ENCODE results near the gene DLK2. TPM values are rescaled to one million over a fixed set of nuclear protein-coding genes. Genes with fewer than 3 reads are reported as not detected.
"Not testable (repeated sequence)": the region's sequence is repeated elsewhere in the genome, so short reads cannot be mapped to it uniquely, and the experiment has no call there.

The DLK2 gene
- total RNA-seq, 4 donors from 2014 or later: 0.20 TPM; not detected in 3

DNA sequence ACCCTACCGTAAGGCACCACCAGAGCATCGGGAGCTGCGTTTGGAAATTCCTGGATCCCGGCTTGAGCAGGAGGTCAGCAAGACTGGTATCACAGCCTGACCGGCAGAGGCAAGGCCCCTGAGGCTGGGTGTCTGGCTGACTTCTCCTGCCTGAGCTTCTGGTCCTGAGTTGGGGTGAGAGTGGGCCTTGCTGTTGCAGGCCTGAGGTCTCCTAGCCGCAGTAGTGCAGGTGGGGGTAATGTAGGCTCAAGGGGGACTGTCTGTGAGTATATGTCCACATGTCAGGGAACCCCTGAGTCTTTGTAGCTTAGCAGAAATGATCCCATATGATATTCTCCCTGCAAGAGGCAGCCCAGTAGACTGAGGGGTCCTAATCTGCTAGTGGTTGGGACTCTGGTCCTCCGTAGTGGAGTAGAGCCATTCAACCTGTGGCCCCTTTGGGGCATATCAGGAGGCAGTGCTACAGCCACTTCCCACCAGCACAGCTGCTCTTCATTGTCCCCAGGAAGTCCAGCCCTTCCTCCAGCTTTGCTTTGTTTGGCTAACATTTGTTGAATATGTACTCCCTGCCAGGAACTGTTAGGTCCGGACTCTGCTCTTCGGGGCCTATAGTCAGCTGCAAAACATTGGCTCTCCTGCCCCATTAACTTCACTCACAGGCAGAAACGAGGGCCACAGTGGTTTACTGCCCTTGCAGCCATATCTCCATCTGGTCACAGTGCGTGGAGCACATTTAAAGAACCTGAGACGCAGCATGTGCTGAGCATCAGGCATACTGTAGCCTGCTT, 43.9 kb upstream of the DLK2 start:
- Histone ChIP-seq H3K4me3 (no peak overlapping the region), H3K27me3 (no peaks in the 10 kb centered on the region), H3K27ac (peak overlapping the region in 3 of 4 donors; percentile 3 to 27 (median 12)), H3K36me3 (peaks cover 0 to 62% of the 10 kb centered on the region in 2 donors), H3K4me1 (peaks cover 14 to 31% of the 10 kb centered on the region in 2 donors), H3K9me3 (no peaks in the 10 kb centered on the region)
- intact Hi-C loops (cut with DNase I; ENCODE audit: low total_unique reads) (no loop called here), in situ Hi-C loops (cut with MboI; ENCODE audit: low sequenced_read_pairs in 4 of 4) (no loop called here)
- peak in 1 of 2 donors; percentile 28 for ATAC-seq
- no peak for DNase-seq
- no peak for TF ChIP-seq POLR2A (IDR thresholded peaks at IDR 0.05)
- TF ChIP-seq, protein P1, sequence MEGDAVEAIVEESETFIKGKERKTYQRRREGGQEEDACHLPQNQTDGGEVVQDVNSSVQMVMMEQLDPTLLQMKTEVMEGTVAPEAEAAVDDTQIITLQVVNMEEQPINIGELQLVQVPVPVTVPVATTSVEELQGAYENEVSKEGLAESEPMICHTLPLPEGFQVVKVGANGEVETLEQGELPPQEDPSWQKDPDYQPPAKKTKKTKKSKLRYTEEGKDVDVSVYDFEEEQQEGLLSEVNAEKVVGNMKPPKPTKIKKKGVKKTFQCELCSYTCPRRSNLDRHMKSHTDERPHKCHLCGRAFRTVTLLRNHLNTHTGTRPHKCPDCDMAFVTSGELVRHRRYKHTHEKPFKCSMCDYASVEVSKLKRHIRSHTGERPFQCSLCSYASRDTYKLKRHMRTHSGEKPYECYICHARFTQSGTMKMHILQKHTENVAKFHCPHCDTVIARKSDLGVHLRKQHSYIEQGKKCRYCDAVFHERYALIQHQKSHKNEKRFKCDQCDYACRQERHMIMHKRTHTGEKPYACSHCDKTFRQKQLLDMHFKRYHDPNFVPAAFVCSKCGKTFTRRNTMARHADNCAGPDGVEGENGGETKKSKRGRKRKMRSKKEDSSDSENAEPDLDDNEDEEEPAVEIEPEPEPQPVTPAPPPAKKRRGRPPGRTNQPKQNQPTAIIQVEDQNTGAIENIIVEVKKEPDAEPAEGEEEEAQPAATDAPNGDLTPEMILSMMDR (IDR thresholded peaks at IDR 0.05 in 4 of 5, conservative IDR thresholded peaks at IDR 0.05 in 1 of 5): no peak

DNA sequence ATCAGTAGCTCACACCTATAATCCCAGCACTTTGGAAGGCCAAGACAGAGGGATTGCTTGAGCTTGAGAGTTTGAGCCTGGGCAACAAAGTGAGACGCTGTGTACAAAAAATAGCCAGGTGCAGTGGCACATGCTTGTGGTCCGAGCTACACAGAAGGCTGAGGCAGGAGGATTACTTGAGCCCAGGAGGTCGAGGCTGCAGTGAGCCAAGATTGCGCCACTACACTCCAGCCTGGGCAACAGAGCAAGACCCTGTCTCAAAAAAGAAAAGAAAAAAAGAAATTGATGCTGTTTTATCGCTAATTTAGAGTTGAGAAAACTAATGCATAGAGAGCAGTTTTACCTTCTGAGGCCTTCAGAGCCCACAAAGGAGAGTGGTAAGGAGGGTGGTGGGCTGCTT, 42.9 kb upstream of the DLK2 start:
- Histone ChIP-seq H3K36me3 (peaks cover 0 to 54% of the 10 kb centered on the region in 2 donors), H3K4me1 (peaks cover 14 to 31% of the 10 kb centered on the region in 2 donors)
- H3K27me3 ChIP-seq; ATAC-seq; H3K27ac ChIP-seq; in situ Hi-C loops (cut with MboI; ENCODE audit: low sequenced_read_pairs in 4 of 4); H3K4me3 ChIP-seq; DNase-seq; H3K9me3 ChIP-seq; intact Hi-C loops (cut with DNase I; ENCODE audit: low total_unique reads): not testable (repeated sequence)

DNA sequence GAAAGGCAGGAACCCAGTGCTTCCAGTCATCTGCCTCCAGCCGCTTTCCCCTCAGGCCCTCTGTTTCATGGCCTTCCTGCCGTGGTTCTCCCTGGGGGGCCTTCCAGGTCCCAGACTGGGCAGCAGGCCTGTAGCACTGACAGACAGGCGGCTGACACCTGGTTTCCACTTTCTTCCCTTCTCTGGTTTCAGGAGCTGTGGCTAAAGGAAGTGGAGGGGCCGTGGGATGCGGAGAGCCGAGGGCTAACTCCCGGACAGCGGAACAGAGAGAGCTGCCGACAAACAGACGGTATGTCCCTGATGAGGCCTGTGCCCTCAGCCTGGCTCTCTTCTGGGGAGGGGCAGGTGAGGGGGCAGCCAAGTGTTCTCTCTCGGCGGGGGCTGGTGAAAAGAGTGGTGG, 42.3 kb upstream of the DLK2 start:
- Histone ChIP-seq H3K36me3 (peaks cover 0 to 48% of the 10 kb centered on the region in 2 donors), H3K4me1 (peaks cover 14 to 31% of the 10 kb centered on the region in 2 donors), H3K27me3 (no peaks in the 10 kb centered on the region), H3K4me3 (no peak overlapping the region), H3K27ac (peak overlapping the region in 1 of 4 donors; percentile 70), H3K9me3 (no peaks in the 10 kb centered on the region)
- TF ChIP-seq POLR2A (IDR thresholded peaks at IDR 0.05): no peak
- TF ChIP-seq, protein P1 (IDR thresholded peaks at IDR 0.05 in 4 of 5, conservative IDR thresholded peaks at IDR 0.05 in 1 of 5): no peak
- DNase-seq (no peak), ATAC-seq (no peak)
- in situ Hi-C loops (cut with MboI; ENCODE audit: low sequenced_read_pairs in 4 of 4) (no loop called here), intact Hi-C loops (cut with DNase I; ENCODE audit: low total_unique reads) (no loop called here)

DNA sequence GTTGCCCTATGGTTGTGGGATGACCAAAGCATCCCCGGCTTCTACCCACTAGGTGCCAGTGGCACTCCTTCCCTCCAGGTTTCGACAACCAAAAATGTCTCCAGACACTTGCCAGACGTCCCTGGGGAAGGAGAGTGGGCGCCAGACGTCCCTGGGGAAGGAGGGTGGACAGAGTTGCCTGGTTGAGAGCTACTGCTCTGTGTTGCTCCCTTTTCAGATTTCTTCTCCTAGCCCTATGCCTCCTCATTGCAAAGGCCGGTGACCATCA, 41.7 kb upstream of the DLK2 start:
- Histone ChIP-seq H3K4me3 (no peak overlapping the region), H3K27ac (peak overlapping the region in 1 of 4 donors; percentile 70), H3K9me3 (no peaks in the 10 kb centered on the region), H3K4me1 (peaks cover 14 to 31% of the 10 kb centered on the region in 2 donors), H3K27me3 (no peaks in the 10 kb centered on the region), H3K36me3 (peaks cover 0 to 42% of the 10 kb centered on the region in 2 donors)
- ATAC-seq: no peak
- TF ChIP-seq POLR2A (IDR thresholded peaks at IDR 0.05): no peak
- TF ChIP-seq, protein P1 (IDR thresholded peaks at IDR 0.05 in 4 of 5, conservative IDR thresholded peaks at IDR 0.05 in 1 of 5): no peak
- DNase-seq: no peak
- intact Hi-C loops (cut with DNase I; ENCODE audit: low total_unique reads) (no loop called here), in situ Hi-C loops (cut with MboI; ENCODE audit: low sequenced_read_pairs in 4 of 4) (no loop called here)

DNA sequence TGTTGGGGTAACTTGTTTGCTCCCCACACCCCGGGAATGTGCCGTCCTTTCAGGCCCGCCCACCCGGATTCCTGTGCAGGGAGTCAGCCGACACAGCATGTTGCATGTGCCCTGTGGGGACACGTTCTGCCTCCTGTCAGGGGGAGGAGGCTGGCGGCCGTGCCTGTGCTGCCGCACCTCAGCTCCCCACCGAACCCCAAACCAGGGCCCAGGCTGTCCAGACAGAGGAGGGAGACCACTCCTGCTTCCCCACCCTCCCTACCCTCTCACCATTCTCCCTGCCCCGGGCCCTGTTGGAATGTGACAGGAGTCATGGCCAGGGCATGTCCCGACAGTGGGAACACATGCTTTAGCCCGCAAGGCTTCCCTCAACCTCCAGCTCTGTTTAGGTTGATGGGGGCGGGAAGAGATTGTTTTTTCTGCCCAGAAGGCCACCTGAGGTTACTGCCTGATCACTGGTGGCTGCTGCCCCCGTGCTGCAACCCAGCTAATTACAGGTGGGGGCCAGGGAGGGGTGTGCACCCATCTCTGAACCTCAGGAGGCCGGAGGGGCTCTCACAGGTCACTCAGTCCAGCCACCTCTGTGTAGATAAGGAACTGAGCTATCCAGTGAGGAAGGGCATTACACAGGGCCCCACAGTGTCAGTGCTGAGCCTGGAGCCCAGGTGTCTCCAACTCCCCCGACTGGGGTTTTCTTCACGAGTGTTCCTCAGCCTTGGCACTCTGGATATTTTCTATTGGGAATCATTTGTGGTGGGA, 41.2 kb upstream of the DLK2 start:
- H3K27ac ChIP-seq: peak overlapping the region in 1 of 4 donors; percentile 70
- DNase-seq (no peak), ATAC-seq (peak in 1 of 2 donors; percentile 7)
- no peak overlapping the region for H3K4me3 ChIP-seq
- intact Hi-C loops (cut with DNase I; ENCODE audit: low total_unique reads) (loop anchor here (1.0 kb wide), 1 partner anchor 42 kb away; no protein-coding TSS in a partner anchor), in situ Hi-C loops (cut with MboI; ENCODE audit: low sequenced_read_pairs in 4 of 4) (no loop called here)
- peaks cover 0 to 39% of the 10 kb centered on the region in 2 donors for H3K36me3 ChIP-seq
- no peaks in the 10 kb centered on the region for H3K27me3 ChIP-seq
- H3K4me1 ChIP-seq: peaks cover 14 to 31% of the 10 kb centered on the region in 2 donors
- no peaks in the 10 kb centered on the region for H3K9me3 ChIP-seq
- TF ChIP-seq, protein P1 (IDR thresholded peaks at IDR 0.05 in 4 of 5, conservative IDR thresholded peaks at IDR 0.05 in 1 of 5): peak; percentile 46 to 74 (median 63)
- TF ChIP-seq POLR2A (IDR thresholded peaks at IDR 0.05): no peak
